A549 (cell line): ENCODE measurements around the gene RPL27A. TPM values are rescaled to one million over a fixed set of nuclear protein-coding genes. Genes with fewer than 3 reads are reported as not detected.

Experiments
- ATAC-seq, 2 experiments: fragments of 200-7000 bp in 1 of 2; fragments of >200 bp in 1 of 2; cut with Nextera tagmentation in 1 of 2; cut with Tn5 transposase in 1 of 2; 3 replicates each; pipeline versions ENCODE4 v1.8.0 to v1.9.1; 2018 to 2020; ENCODE audit warnings: mild to moderate bottlenecking in 1 of 2, moderate library complexity in 1 of 2
- CTCF ChIA-PET: fragments of 300-600 bp; sonication (Branson Sonifier 250); formaldehyde crosslinking; extraction: SDS; loops from one replicate; lab custom pipeline; 2021; ENCODE audit warnings: antibody characterized with exemption, inconsistent platforms; lab: Yijun Ruan, JAX
- POLR2A ChIA-PET: fragments of 350-600 bp; formaldehyde crosslinking; extraction: SDS; loops from one replicate; lab custom pipeline; 2021; ENCODE audit warnings: antibody characterized with exemption, inconsistent platforms; lab: Yijun Ruan, JAX
- DNase-seq, 2 experiments: peaks; one replicate each; pipeline versions ENCODE4 v3.0.0 to v3.0.0-alpha.2; 2011 to 2016; ENCODE audit warnings: low read depth in 1 of 2, low spot score in 1 of 2
- FAIRE-seq: peaks from 2 replicates; lab custom pipeline; 2011; peaks lifted over from hg19 to GRCh38; lab: Jason Lieb, UNC
- H3K27ac ChIP-seq, 2 experiments: fragments of >200 bp; sonication (Bioruptor Twin); formaldehyde crosslinking; 3 replicates each; pipeline ENCODE4 v1.5.1; 2016 to 2017
- H3K4me1 ChIP-seq: fragments of >200 bp; sonication (Bioruptor Twin); formaldehyde crosslinking; 3 replicates; pipeline ENCODE4 v1.6.1; 2016
- H3K4me2 ChIP-seq: fragments of >200 bp; sonication (Bioruptor Twin); formaldehyde crosslinking; 3 replicates; pipeline ENCODE4 v1.6.1; 2016
- H3K4me3 ChIP-seq: fragments of >200 bp; sonication (Bioruptor Twin); formaldehyde crosslinking; 3 replicates; pipeline ENCODE4 v1.5.1; 2016
- H3K9me3 ChIP-seq: fragments of >200 bp; sonication (Bioruptor Twin); formaldehyde crosslinking; 3 replicates; pipeline ENCODE4 v1.6.1; 2016
- BHLHE40 ChIP-seq: IDR thresholded peaks from 2 replicates; pipeline ENCODE4 v1.6.1; 2012; ENCODE audit warnings: low read depth, low read length, inconsistent platforms
- CHD2 ChIP-seq: fragments of 150-350 bp; IDR thresholded peaks from 2 replicates; pipeline ENCODE4 v1.6.1; 2014; ENCODE audit warnings: low read length; ENCODE audit not compliant: partially characterized antibody
- FOSB ChIP-seq: fragments of 250-450 bp; sonication (Bioruptor Pico); IDR thresholded peaks from 2 replicates; pipeline ENCODE4 v1.5.0; 2020; ENCODE audit warnings: mild to moderate bottlenecking, moderate library complexity
- MYC ChIP-seq: IDR thresholded peaks from 2 replicates; pipeline ENCODE4 v1.6.1; 2012; ENCODE audit warnings: mild to moderate bottlenecking, inconsistent platforms, low read length, improper control_type of control experiment, borderline replicate concordance
- NPAS2 ChIP-seq: fragments of 250-450 bp; sonication (Bioruptor Pico); IDR thresholded peaks from 2 replicates; pipeline ENCODE4 v1.8.0; 2022; ENCODE audit warnings: mild to moderate bottlenecking, moderate library complexity, borderline replicate concordance
- PBX3 ChIP-seq: IDR thresholded peaks from 2 replicates; pipeline ENCODE4 v1.6.1; 2012
- RAD21 ChIP-seq, 2 experiments: fragments of >200 bp in 1 of 2; sonication (Bioruptor Twin) in 1 of 2; formaldehyde crosslinking in 1 of 2; IDR thresholded peaks in 1 of 2; conservative IDR thresholded peaks in 1 of 2; 2 replicates in 1 of 2; 3 replicates in 1 of 2; pipeline ENCODE4 v1.6.1; 2012 to 2018; ENCODE audit warnings: inconsistent platforms in 1 of 2
- RCOR1 ChIP-seq: fragments of 150-350 bp; IDR thresholded peaks from 2 replicates; pipeline ENCODE4 v1.6.1; 2014; ENCODE audit warnings: antibody characterized with exemption, low read length, low read depth
- SMC3 ChIP-seq: fragments of >200 bp; sonication (Bioruptor Twin); formaldehyde crosslinking; IDR thresholded peaks from 3 replicates; pipeline ENCODE4 v1.6.1; 2018; ENCODE audit warnings: inconsistent platforms
- SREBF2 ChIP-seq: fragments of 450-650 bp; IDR thresholded peaks from 2 replicates; pipeline ENCODE4 v1.6.1; 2014; ENCODE audit warnings: mild to moderate bottlenecking, moderate library complexity
- ZFP36 ChIP-seq: fragments of 450-650 bp; IDR thresholded peaks from 2 replicates; pipeline ENCODE4 v1.6.1; 2014; ENCODE audit warnings: borderline replicate concordance; ENCODE audit not compliant: partially characterized antibody
- WGBS: methylation state at CpG from one replicate; pipeline ENCODE4 v1.1.6; 2017; ENCODE audit errors: missing lambda C conversion rate; 5-methylcytosine and 5-hydroxymethylcytosine counted together
- polyA plus RNA-seq, 4 experiments: library from polyadenylated mRNA; depleted of rRNA in 3 of 4; stranded (reverse); fragments of >200 nt; fragmentation: RNase III in 1 of 4; extraction: RNeasy Plus Mini Kit Qiagen cat#74134 plus additional on column Dnase treatment in 1 of 4; gene quantifications; 2 replicates in 3 of 4; 3 replicates in 1 of 4; pipeline ENCODE4 v1.2.3, GENCODE V29; 2011 to 2017
- TF ChIP-seq, protein P1 (sequence below): fragments of 450-650 bp; IDR thresholded peaks from 2 replicates; pipeline ENCODE4 v1.6.1; 2014; ENCODE audit warnings: antibody characterized with exemption
- TF ChIP-seq, protein P2 (sequence below): IDR thresholded peaks from 2 replicates; pipeline ENCODE4 v1.6.1; 2012
- TF ChIP-seq, protein P3 (sequence below): fragments of >200 bp; sonication (Bioruptor Twin); formaldehyde crosslinking; IDR thresholded peaks from 3 replicates; pipeline ENCODE4 v1.5.1; 2016

The RPL27A gene
- polyA plus RNA-seq, 2 of the 4 experiments (the other 2 are of a cell fraction), result 804 to 3,631 TPM

GRCh38 chr11:8704136-8704535, 21.5 kb downstream of the RPL27A start:
- ATAC-seq, result no peak
- H3K4me3 ChIP-seq, result no peak overlapping the region
- FAIRE-seq, result no peak
- 97% methylated on average over 2 of the region's 2 CpGs for WGBS
- no peak for DNase-seq
- no peaks in the 10 kb centered on the region for H3K9me3 ChIP-seq
- peaks cover 8% of the 10 kb centered on the region; the same call in 1 of the 3 replicates for H3K4me1 ChIP-seq
- H3K4me2 ChIP-seq, result no peak overlapping the region
- POLR2A ChIA-PET, result no interaction called here
- no peak overlapping the region for H3K27ac ChIP-seq
- CTCF ChIA-PET, result interaction anchor here (1.2 kb wide), 1 partner anchor 10 kb away, joined by 4 read pairs; no protein-coding TSS in a partner anchor
- TF ChIP-seq RAD21 (conservative IDR thresholded peaks at IDR 0.05 in 1 of 2, IDR thresholded peaks at IDR 0.05 in 1 of 2) (no peak), BHLHE40 (no peak), ZFP36 (no peak), SREBF2 (no peak), CHD2 (no peak), FOSB (CRISPR knock-in tag) (no peak), SMC3 (no peak), PBX3 (no peak), NPAS2 (CRISPR knock-in tag) (no peak), RCOR1 (no peak)
- TF ChIP-seq, protein P1, sequence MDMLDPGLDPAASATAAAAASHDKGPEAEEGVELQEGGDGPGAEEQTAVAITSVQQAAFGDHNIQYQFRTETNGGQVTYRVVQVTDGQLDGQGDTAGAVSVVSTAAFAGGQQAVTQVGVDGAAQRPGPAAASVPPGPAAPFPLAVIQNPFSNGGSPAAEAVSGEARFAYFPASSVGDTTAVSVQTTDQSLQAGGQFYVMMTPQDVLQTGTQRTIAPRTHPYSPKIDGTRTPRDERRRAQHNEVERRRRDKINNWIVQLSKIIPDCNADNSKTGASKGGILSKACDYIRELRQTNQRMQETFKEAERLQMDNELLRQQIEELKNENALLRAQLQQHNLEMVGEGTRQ, result no peak
- TF ChIP-seq, all 56 proteins: peak for 0

DNA sequence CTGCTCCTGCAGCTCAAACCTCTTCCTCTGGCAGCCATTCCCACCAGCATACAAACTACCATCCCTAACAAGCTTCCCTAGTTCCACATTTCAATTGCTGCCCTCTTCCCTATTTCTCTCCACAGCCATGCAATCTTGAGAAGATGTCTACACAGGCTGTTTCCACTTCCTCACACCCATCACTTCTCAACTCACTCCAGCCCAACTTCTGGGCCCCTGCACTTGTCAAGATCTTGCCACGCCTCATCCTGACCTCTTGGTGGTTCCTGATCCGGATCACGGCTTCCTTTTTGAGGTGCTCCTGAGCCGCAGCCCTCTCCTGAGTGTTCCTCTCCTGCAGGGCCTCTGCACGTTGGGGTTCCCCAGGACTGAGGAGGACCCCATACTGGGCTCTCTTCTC, 22.6 kb downstream of the RPL27A start:
- ChIA-PET CTCF (no interaction called here), POLR2A (no interaction called here)
- no peak overlapping the region for H3K27ac ChIP-seq
- TF ChIP-seq, protein P2, sequence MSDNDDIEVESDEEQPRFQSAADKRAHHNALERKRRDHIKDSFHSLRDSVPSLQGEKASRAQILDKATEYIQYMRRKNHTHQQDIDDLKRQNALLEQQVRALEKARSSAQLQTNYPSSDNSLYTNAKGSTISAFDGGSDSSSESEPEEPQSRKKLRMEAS, result no peak
- TF ChIP-seq, all 56 proteins: peak for 0
- Histone ChIP-seq H3K4me3 (no peak overlapping the region), H3K9me3 (no peaks in the 10 kb centered on the region), H3K4me2 (no peak overlapping the region), H3K4me1 (no peaks in the 10 kb centered on the region)
- WGBS, result 93% methylated on average over 5 of the region's 5 CpGs
- no peak for DNase-seq
- FAIRE-seq, result no peak
- ATAC-seq, result no peak

- ATAC-seq, result no peak
These were observed 24.3 kb downstream of the RPL27A start for GRCh38 chr11:8706673-8707432.

More at GRCh38 chr11:8706673-8707432, 24.3 kb downstream of the RPL27A start:
- 92% methylated on average over 13 of the region's 14 CpGs for WGBS
- TF ChIP-seq MYC, result no peak
- TF ChIP-seq, protein P3, sequence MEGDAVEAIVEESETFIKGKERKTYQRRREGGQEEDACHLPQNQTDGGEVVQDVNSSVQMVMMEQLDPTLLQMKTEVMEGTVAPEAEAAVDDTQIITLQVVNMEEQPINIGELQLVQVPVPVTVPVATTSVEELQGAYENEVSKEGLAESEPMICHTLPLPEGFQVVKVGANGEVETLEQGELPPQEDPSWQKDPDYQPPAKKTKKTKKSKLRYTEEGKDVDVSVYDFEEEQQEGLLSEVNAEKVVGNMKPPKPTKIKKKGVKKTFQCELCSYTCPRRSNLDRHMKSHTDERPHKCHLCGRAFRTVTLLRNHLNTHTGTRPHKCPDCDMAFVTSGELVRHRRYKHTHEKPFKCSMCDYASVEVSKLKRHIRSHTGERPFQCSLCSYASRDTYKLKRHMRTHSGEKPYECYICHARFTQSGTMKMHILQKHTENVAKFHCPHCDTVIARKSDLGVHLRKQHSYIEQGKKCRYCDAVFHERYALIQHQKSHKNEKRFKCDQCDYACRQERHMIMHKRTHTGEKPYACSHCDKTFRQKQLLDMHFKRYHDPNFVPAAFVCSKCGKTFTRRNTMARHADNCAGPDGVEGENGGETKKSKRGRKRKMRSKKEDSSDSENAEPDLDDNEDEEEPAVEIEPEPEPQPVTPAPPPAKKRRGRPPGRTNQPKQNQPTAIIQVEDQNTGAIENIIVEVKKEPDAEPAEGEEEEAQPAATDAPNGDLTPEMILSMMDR, result no peak
- Histone ChIP-seq H3K4me2 (no peak overlapping the region), H3K4me3 (no peak overlapping the region), H3K27ac (no peak overlapping the region), H3K9me3 (no peaks in the 10 kb centered on the region), H3K4me1 (no peaks in the 10 kb centered on the region)
- no peak for DNase-seq
- ChIA-PET CTCF (interaction anchor here (0.8 to 2.7 kb wide), 4 partner anchors 9 to 107 kb away, joined by 4 to 12 read pairs (median 7); no protein-coding TSS in a partner anchor), POLR2A (no interaction called here)
- FAIRE-seq, result no peak
